NT2/D1 (cell line): Measurements from ENCODE around the gene SHOX.
"Not testable (repeated sequence)": the region's sequence is repeated elsewhere in the genome, so short reads cannot be mapped to it uniquely, and the experiment has no call there.

ENCODE experiments used
- DNase-seq: peaks from one replicate; pipeline ENCODE4 v3.0.0-alpha.2; 2011; ENCODE audit warnings: low read depth, low spot score
- H3K27me3 ChIP-seq: 2 replicates; pipeline ENCODE4 v1.6.0; 2011; ENCODE audit warnings: mild to moderate bottlenecking; ENCODE audit not compliant: insufficient read length, insufficient read depth
- H3K36me3 ChIP-seq: 2 replicates; pipeline ENCODE4 v1.6.1; 2011; ENCODE audit warnings: mild to moderate bottlenecking, low read length, mixed read lengths; ENCODE audit not compliant: insufficient read depth, insufficient read length
- H3K4me1 ChIP-seq: 2 replicates; pipeline ENCODE4 v1.5.1; 2011; ENCODE audit not compliant: insufficient read depth, insufficient read length
- H3K4me3 ChIP-seq: 2 replicates; pipeline ENCODE4 v1.5.1; 2011; ENCODE audit warnings: low read depth; ENCODE audit not compliant: insufficient read length
- H3K9ac ChIP-seq: 2 replicates; pipeline ENCODE4 v1.6.0; 2011; ENCODE audit warnings: low read depth; ENCODE audit not compliant: insufficient read length
- H3K9me3 ChIP-seq: 2 replicates; pipeline ENCODE4 v1.5.1; 2011; ENCODE audit warnings: mild to moderate bottlenecking, low read length; ENCODE audit not compliant: insufficient read depth
- SUZ12 ChIP-seq: IDR thresholded peaks from 2 replicates; pipeline ENCODE4 v1.6.1; 2011; ENCODE audit not compliant: insufficient read length, insufficient read depth; ENCODE audit errors: extremely low read depth
- YY1 ChIP-seq: IDR thresholded peaks from 2 replicates; pipeline ENCODE4 v1.6.1; 2011; ENCODE audit not compliant: insufficient read length, insufficient read depth
- ZNF274 ChIP-seq: IDR thresholded peaks from 2 replicates; pipeline ENCODE4 v1.6.1; 2011; ENCODE audit warnings: mild to moderate bottlenecking, low read depth, low read length

The SHOX gene

GRCh38 chrX:650811-651210, 20.2 kb downstream of the SHOX start:
- no peaks in the 10 kb centered on the region for H3K36me3 ChIP-seq
- no peak for DNase-seq

GRCh38 chrX:651922-652321, 21.3 kb downstream of the SHOX start:
- H3K9me3 ChIP-seq, H3K9ac ChIP-seq, H3K4me3 ChIP-seq, DNase-seq, H3K4me1 ChIP-seq, H3K36me3 ChIP-seq: not testable (repeated sequence)
- peaks cover 13% of the 10 kb centered on the region for H3K27me3 ChIP-seq

More at GRCh38 chrX:650811-651210, 20.2 kb downstream of the SHOX start:
- Histone ChIP-seq H3K9me3 (no peaks in the 10 kb centered on the region), H3K9ac (no peak overlapping the region), H3K4me1 (peaks cover 5% of the 10 kb centered on the region), H3K4me3 (no peak overlapping the region), H3K27me3 (peaks cover 24% of the 10 kb centered on the region)
- TF ChIP-seq ZNF274 (no peak), YY1 (no peak), SUZ12 (no peak)

- peak overlapping the region; percentile 56 for H3K9ac ChIP-seq
- no peak for DNase-seq
- H3K4me1 ChIP-seq, result peaks cover 8% of the 10 kb centered on the region
- H3K27me3 ChIP-seq, result peaks cover 13% of the 10 kb centered on the region
- TF ChIP-seq ZNF274 (no peak), SUZ12 (no peak), YY1 (no peak)
- H3K36me3 ChIP-seq, result no peaks in the 10 kb centered on the region
- H3K9me3 ChIP-seq, result no peaks in the 10 kb centered on the region
- no peak overlapping the region for H3K4me3 ChIP-seq
These were observed 21.8 kb downstream of the SHOX start for GRCh38 chrX:652341-652741.

GRCh38 chrX:653306-653705, 22.7 kb downstream of the SHOX start:
- TF ChIP-seq ZNF274, result no peak
- TF ChIP-seq SUZ12, result no peak
- TF ChIP-seq YY1, result no peak
- Histone ChIP-seq H3K4me1 (peaks cover 8% of the 10 kb centered on the region), H3K27me3 (peaks cover 13% of the 10 kb centered on the region), H3K9me3 (no peaks in the 10 kb centered on the region), H3K4me3 (no peak overlapping the region), H3K9ac (no peak overlapping the region), H3K36me3 (no peaks in the 10 kb centered on the region)
- DNase-seq, result no peak

GRCh38 chrX:661154-661553, 30.6 kb downstream of the SHOX start:
- no peak for DNase-seq
- no peak overlapping the region for H3K4me3 ChIP-seq
- no peak for TF ChIP-seq SUZ12
- no peak for TF ChIP-seq ZNF274
- no peak for TF ChIP-seq YY1
- H3K27me3 ChIP-seq, result no peaks in the 10 kb centered on the region
- peaks cover 2% of the 10 kb centered on the region for H3K4me1 ChIP-seq
- no peak overlapping the region for H3K9ac ChIP-seq
- H3K9me3 ChIP-seq, result 0 out of 2 replicates have a peak, but pooled peaks cover 6% of the 10 kb centered on the region
- H3K36me3 ChIP-seq, result no peaks in the 10 kb centered on the region

- Histone ChIP-seq H3K4me3 (no peak overlapping the region), H3K9ac (no peak overlapping the region), H3K9me3 (0 out of 2 replicates have a peak, but pooled peaks cover 6% of the 10 kb centered on the region), H3K27me3 (no peaks in the 10 kb centered on the region), H3K36me3 (no peaks in the 10 kb centered on the region), H3K4me1 (peaks cover 3% of the 10 kb centered on the region)
- TF ChIP-seq SUZ12 (no peak), YY1 (no peak), ZNF274 (no peak)
- no peak for DNase-seq
These were observed 31.5 kb downstream of the SHOX start for GRCh38 chrX:662126-662525.

GRCh38 chrX:663841-664240, 33.2 kb downstream of the SHOX start:
- H3K27me3 ChIP-seq, result no peaks in the 10 kb centered on the region
- TF ChIP-seq YY1 (no peak), ZNF274 (no peak), SUZ12 (no peak)

More at GRCh38 chrX:663841-664240, 33.2 kb downstream of the SHOX start:
- no peak for DNase-seq
- Histone ChIP-seq H3K36me3 (no peaks in the 10 kb centered on the region), H3K9ac (no peak overlapping the region), H3K9me3 (peaks cover 10% of the 10 kb centered on the region; the same call in 1 of the 2 replicates), H3K4me1 (peaks cover 2% of the 10 kb centered on the region), H3K4me3 (no peak overlapping the region)
